ENCODE data around the gene OR52E1.

DNA sequence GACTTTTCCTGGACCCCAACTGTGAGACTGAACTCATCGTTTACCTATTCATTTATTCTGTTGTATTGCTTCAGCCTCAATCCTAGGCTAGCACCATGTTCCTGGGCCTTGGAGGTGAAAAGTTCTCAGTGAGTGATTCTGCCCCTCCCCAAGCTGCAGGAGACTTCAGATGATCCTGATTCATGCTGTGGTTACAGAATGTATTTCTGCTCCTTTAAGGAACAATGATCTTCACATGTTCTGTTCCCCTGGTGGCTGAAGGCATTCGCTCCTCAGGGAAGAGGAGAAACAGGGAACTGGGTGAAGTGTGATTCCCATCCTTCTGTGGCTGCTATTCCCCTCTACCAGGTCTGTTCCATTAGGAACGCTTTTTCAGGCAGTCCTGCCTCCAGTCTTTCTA lies 2.4 kb downstream of the OR52E1 start:
- TF ChIP-seq CTCF (conservative IDR thresholded peaks at IDR 0.05 in 1 of 2, IDR thresholded peaks at IDR 0.05 in 1 of 2; ENCODE audit: extremely low read depth in 1 of 2, insufficient read depth in 1 of 2, low read depth in 1 of 2, low read length in 2 of 2) = no peak
- TF ChIP-seq EZH2 (IDR thresholded peaks at IDR 0.05; ENCODE audit: borderline replicate concordance, low read length) = no peak

Data from mammary epithelial cell (primary cell).